ENCODE results near the gene RAB3IL1. TPM values are rescaled to one million over a fixed set of nuclear protein-coding genes. Genes with fewer than 3 reads are reported as not detected.

Gene RAB3IL1
- total and polyA plus RNA-seq, 9 donors = 17.3 to 38.6 (median 35.4) TPM

DNA sequence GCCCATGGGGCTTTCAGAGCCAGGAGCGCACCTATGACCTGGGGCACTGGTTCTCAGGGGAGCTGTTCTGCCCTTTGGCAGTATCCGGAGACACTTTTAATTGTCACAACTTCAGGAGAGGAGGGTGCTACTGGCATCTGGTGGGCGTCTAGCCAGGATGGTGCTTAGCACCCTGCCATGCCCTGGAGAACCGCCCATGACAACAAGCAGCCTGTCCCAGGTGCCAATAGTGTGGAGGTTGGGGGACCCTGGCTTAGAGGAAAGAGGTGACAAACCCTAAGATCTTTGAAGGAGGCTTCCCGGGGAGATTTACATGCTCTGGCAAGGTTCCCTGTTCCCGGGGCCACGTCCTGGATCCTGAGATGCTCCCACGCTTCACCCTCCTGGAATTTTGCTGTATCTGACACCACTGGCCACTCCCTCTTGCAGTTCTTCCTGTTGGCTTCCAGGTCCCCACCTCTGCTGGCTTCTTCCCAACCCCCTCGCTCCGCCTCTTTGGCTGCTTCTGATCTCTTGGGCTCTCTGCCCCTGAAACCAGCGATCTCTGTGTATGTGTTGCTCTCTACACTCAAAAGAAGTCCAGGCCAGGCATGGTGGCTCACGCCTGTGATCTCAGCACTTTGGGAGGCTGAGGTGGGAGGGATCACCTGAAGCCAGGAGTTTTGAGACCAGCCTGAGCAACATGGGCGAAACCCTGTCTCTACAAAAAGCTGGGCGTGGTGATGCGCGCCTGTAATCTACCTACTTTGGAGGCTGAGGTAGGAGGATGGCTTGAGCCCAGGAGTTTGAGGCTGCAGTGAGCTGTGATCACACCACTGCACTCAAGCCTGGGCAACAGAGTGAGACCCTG lies 57.1 kb downstream of the RAB3IL1 start:
- Histone ChIP-seq H3K9me3 (replicated peaks; ENCODE audit: control insufficient read depth, low read depth, low read length) (no peaks in the 10 kb centered on the region), H3K4me1 (ENCODE audit: control insufficient read depth, insufficient read depth, low read length) (peaks cover 7% of the 10 kb centered on the region), H3K36me3 (ENCODE audit: control insufficient read depth, insufficient read depth, low read length) (peaks cover 75% of the 10 kb centered on the region), H3K27me3 (ENCODE audit: control insufficient read depth, insufficient read depth, low read length) (no peaks in the 10 kb centered on the region), H3K27ac (ENCODE audit: low read length) (no peak overlapping the region), H3K4me3 (ENCODE audit: low read length) (no peak overlapping the region)
- no peak for DNase-seq
- 70% methylated on average over 13 of the region's 16 CpGs for WGBS (ENCODE audit: insufficient coverage)

DNA sequence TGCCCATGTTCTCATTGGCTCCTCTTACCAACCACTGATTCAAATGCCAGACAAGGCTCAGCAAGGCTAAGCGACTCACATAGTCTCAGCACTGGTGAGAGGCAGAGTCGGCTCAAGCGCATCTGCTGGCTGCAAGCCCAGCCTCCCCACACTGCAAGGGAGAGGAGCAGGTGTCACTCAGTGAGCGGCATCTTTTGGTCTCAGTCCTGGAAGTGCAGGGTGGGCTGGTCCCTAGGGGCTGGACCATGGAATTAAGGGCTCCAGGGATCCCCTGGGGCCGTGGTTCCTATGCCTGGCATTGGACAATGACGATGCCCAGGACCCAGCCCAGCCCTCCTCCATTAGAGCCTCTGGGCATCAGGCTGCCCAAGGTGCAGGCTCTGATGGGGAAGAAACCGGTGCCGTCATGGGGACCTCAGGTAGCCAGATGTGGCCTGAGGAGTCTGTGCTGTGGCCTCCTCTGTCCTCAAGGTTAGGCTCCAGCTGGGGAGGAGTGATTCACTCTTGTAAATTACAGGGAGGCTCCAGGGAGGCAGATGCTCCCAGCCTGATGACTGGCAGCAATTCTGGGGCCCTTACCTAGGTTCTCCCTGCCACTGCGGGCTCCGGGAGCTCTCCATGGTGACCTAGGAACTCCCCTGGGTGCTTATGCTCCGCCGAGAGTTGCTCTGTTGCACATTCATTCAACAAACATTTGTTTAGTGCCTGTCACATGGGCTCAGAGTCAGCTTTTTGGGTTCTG lies 61.3 kb downstream of the RAB3IL1 start:
- Histone ChIP-seq H3K27me3 (ENCODE audit: control insufficient read depth, insufficient read depth, low read length) (no peaks in the 10 kb centered on the region), H3K36me3 (ENCODE audit: control insufficient read depth, insufficient read depth, low read length) (peaks cover 74% of the 10 kb centered on the region), H3K4me3 (ENCODE audit: low read length) (no peak overlapping the region), H3K4me1 (ENCODE audit: control insufficient read depth, insufficient read depth, low read length) (peaks cover 23% of the 10 kb centered on the region), H3K9me3 (replicated peaks; ENCODE audit: control insufficient read depth, low read depth, low read length) (no peaks in the 10 kb centered on the region), H3K27ac (ENCODE audit: low read length) (no peak overlapping the region)
- WGBS (ENCODE audit: insufficient coverage) = 89% methylated on average over 8 of the region's 12 CpGs
- no peak for DNase-seq

DNA sequence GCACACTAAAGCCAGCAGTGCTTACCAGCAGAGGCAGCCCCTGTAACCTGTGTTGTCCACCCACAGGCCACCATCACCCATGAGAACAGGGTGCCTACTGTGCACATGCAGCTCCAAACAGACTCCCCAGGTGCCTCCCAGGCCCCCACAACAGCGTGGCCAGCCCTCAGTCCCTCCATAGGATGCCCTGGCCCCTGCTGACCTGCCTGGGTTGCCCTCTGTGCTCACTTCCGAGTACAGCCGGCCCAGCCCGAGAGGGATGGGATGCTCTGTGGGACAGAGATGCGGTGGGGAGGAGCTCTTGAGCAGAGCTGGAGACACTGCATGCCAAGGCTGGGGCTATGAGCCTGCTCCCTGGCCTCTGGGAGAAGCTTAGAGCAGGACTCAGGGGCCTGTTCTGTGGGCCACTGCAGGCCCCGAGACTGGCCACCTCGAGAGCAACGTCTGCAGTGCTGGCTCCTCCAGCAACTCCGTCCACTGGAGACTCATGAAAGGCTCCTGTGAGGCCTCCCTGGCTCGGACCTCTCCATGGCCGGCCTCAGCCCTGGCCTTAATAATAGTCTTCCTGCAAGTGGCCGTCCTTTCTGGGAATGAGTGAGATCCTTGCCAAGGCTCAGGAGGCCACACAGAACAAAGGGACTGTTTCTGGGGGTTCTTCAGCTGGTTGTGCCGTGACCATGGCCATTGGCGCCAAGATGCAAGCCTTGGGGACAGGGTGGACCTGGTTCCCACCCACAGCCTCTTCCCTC lies 62.2 kb downstream of the RAB3IL1 start:
- WGBS (ENCODE audit: insufficient coverage) = 60% methylated on average over 13 of the region's 14 CpGs
- H3K36me3 ChIP-seq (ENCODE audit: control insufficient read depth, insufficient read depth, low read length) = peaks cover 76% of the 10 kb centered on the region
- no peak for DNase-seq
- H3K9me3 ChIP-seq (replicated peaks; ENCODE audit: control insufficient read depth, low read depth, low read length) = no peaks in the 10 kb centered on the region
- H3K27ac ChIP-seq (ENCODE audit: low read length) = no peak overlapping the region
- H3K4me3 ChIP-seq (ENCODE audit: low read length) = no peak overlapping the region
- no peaks in the 10 kb centered on the region for H3K27me3 ChIP-seq (ENCODE audit: control insufficient read depth, insufficient read depth, low read length)
- H3K4me1 ChIP-seq (ENCODE audit: control insufficient read depth, insufficient read depth, low read length) = peaks cover 21% of the 10 kb centered on the region

DNA sequence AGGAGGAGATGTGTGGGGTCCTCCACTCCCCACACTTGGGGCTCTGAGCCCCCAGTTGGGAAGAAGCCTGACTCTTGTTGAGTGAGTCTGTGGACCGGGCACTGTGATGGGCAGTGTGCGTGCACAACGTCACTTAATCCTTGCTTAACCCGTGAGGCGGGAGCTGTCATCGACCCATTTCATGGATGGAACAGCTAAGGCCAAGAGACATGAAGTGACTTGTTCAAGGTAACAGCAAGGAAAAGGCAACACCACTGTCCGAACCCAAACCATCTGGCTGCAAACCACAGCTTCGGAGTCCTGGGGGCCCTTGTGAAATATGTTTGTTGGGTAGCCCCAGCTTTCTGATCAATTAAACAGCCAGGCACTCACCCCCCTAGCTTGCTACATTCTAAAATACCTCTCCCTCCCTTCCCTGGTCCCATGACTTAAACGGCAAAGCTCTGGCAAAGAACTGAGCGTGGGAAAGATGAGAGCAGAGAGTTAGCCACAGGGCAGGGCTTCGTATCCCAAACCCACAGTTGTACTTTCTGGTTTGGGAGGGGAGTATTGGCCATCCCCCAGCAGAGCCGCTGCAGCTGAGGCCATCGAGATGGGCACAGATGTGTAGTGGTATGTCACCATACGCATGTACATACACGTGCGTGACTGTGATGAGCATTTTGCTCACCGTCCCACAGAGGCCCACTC lies 63.0 kb downstream of the RAB3IL1 start:
- DNase-seq = no peak
- H3K27me3 ChIP-seq (ENCODE audit: control insufficient read depth, insufficient read depth, low read length) = no peaks in the 10 kb centered on the region
- H3K4me3 ChIP-seq (ENCODE audit: low read length) = no peak overlapping the region
- peaks cover 18% of the 10 kb centered on the region for H3K4me1 ChIP-seq (ENCODE audit: control insufficient read depth, insufficient read depth, low read length)
- H3K27ac ChIP-seq (ENCODE audit: low read length) = no peak overlapping the region
- peaks cover 77% of the 10 kb centered on the region for H3K36me3 ChIP-seq (ENCODE audit: control insufficient read depth, insufficient read depth, low read length)
- WGBS (ENCODE audit: insufficient coverage) = 81% methylated on average over 11 of the region's 17 CpGs
- H3K9me3 ChIP-seq (replicated peaks; ENCODE audit: control insufficient read depth, low read depth, low read length) = no peaks in the 10 kb centered on the region

DNA sequence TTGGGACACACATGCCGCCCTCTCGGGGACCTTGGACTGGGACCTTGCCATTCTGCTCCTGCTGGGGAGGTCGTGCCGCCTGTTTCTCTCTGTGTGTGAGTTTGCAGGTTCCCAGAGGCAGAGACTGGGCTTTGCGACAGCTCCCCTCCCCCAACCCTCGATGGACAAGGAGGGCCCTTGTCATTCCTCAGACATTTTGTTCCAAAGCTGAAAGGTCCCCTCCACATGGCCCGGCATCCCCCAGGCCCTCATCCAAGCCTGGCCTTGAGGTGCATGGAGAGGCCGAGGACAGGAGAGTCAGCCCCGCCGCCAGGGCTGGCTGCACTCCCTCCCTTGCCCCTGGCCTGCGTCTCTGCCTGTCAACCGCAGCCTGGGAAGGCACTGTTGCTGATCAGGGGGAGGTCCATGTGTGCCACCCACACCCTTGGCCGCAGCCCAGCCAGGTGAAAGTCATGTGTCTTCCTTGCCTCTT lies 63.6 kb downstream of the RAB3IL1 start:
- no peaks in the 10 kb centered on the region for H3K9me3 ChIP-seq (replicated peaks; ENCODE audit: control insufficient read depth, low read depth, low read length)
- no peak for DNase-seq
- WGBS (ENCODE audit: insufficient coverage) = 86% methylated on average over 12 of the region's 13 CpGs
- no peaks in the 10 kb centered on the region for H3K27me3 ChIP-seq (ENCODE audit: control insufficient read depth, insufficient read depth, low read length)
- H3K4me3 ChIP-seq (ENCODE audit: low read length) = no peak overlapping the region
- peaks cover 18% of the 10 kb centered on the region for H3K4me1 ChIP-seq (ENCODE audit: control insufficient read depth, insufficient read depth, low read length)
- H3K27ac ChIP-seq (ENCODE audit: low read length) = no peak overlapping the region
- H3K36me3 ChIP-seq (ENCODE audit: control insufficient read depth, insufficient read depth, low read length) = peaks cover 79% of the 10 kb centered on the region

DNA sequence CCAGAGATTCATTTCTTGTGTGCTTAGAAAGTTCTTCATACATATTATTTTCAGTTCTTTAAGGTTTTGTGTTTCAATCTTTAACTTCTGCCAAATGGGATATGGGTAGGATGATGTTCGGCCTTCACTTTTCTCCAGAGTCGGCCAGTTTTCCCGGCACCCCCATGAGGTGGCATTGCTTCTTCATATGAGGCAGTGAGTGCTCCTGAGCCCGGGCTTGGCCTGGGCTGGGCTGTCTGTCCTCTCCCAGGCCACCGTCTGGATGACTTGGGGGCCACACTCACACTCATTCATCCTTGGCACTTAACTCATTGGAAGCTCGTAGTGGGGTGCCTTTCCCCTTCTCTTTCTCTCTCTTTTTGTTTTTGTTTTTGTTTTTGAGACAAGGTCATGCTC lies 65.5 kb downstream of the RAB3IL1 start:
- peaks cover 18% of the 10 kb centered on the region for H3K4me1 ChIP-seq (ENCODE audit: control insufficient read depth, insufficient read depth, low read length)
- peaks cover 84% of the 10 kb centered on the region for H3K36me3 ChIP-seq (ENCODE audit: control insufficient read depth, insufficient read depth, low read length)
- no peak overlapping the region for H3K4me3 ChIP-seq (ENCODE audit: low read length)
- 88% methylated on average over 4 of the region's 6 CpGs for WGBS (ENCODE audit: insufficient coverage)
- no peak for DNase-seq
- no peaks in the 10 kb centered on the region for H3K9me3 ChIP-seq (replicated peaks; ENCODE audit: control insufficient read depth, low read depth, low read length)
- no peak overlapping the region for H3K27ac ChIP-seq (ENCODE audit: low read length)
- no peaks in the 10 kb centered on the region for H3K27me3 ChIP-seq (ENCODE audit: control insufficient read depth, insufficient read depth, low read length)

DNA sequence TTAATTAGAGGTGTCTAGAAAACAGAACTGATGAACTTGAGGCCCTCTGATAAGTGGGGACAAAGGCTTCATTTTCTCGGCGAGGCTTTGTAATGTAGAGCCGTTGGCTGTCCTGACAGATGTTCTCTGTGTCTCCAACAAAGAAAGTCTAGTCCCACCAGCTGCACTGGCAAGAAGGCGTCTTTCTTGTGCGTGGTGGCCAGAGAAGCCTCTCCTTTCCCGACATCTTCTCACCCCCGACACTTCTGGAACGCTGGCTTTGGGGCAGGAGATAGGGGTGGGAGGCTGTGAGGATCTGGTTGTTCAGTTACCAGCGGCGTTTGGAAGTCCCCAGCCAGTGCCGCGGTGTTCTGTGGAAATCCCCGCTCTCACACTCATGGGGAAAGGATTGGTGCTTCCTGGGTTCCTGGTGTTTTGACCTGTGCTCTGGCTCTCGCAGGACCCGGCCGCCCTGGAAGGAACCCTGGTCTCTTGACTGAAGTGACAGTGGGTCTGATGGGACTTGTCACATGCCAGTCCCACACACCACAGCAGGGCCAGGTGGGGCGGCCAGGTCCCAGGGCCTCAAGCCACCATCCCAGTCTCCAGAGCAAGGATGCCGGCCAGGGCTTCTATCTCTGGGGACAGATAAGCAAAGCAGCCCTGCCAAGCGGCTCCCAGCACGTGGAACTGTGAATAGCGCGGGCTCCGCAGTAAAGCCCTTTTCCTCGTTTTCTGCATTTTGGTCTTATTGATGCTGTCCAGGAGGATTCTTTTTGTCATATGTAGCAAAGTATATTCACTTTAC lies 66.1 kb downstream of the RAB3IL1 start:
- Histone ChIP-seq H3K27ac (ENCODE audit: low read length) (peak overlapping the region; percentile 11), H3K9me3 (replicated peaks; ENCODE audit: control insufficient read depth, low read depth, low read length) (no peaks in the 10 kb centered on the region), H3K4me1 (ENCODE audit: control insufficient read depth, insufficient read depth, low read length) (peaks cover 20% of the 10 kb centered on the region), H3K27me3 (ENCODE audit: control insufficient read depth, insufficient read depth, low read length) (no peaks in the 10 kb centered on the region), H3K36me3 (ENCODE audit: control insufficient read depth, insufficient read depth, low read length) (peaks cover 78% of the 10 kb centered on the region), H3K4me3 (ENCODE audit: low read length) (no peak overlapping the region)
- no peak for DNase-seq
- 80% methylated on average over 11 of the region's 24 CpGs for WGBS (ENCODE audit: insufficient coverage)

DNA sequence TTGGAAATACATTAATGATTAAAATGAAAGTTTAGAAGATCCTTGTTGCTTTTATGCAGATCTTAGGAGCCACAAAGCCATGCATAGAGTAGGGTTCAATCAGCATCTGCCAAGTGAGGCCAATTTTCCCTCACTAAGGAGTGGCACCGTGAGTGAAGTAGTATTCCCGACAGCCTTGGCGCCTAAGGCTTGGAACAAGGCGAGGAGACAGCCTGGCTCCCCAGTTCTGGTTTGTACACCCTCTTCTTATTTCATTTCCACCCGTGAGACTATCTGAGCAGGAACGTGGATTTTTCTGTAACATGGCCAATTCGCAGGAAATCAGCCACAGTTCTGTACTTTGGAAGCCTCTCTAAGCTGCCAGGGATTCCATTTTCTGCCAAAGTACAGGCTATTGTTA lies 66.7 kb downstream of the RAB3IL1 start:
- WGBS (ENCODE audit: insufficient coverage) = 78% methylated on average over 7 of the region's 7 CpGs
- Histone ChIP-seq H3K27me3 (ENCODE audit: control insufficient read depth, insufficient read depth, low read length) (no peaks in the 10 kb centered on the region), H3K4me1 (ENCODE audit: control insufficient read depth, insufficient read depth, low read length) (peaks cover 25% of the 10 kb centered on the region), H3K4me3 (ENCODE audit: low read length) (no peak overlapping the region), H3K36me3 (ENCODE audit: control insufficient read depth, insufficient read depth, low read length) (peaks cover 72% of the 10 kb centered on the region), H3K27ac (ENCODE audit: low read length) (no peak overlapping the region), H3K9me3 (replicated peaks; ENCODE audit: control insufficient read depth, low read depth, low read length) (no peaks in the 10 kb centered on the region)
- no peak for DNase-seq

DNA sequence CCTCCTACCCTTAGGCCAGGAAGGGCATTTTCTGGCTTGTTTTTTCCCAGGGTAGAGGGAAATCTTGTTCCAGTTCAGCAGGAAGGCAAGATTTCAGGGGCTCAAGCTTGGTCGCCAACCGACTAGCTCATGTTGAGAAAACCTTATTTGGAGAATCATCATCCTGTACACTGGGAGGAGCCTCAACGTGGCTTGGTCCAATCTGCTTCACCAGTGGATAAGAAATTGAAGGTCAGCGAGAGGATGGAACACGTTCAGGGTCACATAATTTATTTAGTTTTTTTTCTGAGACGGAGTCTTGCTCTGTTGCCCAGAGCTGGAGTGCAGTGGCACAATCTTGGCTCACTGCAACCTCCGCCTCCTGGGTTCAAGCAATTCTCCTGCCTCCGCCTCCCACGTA lies 68.7 kb downstream of the RAB3IL1 start:
- Histone ChIP-seq H3K9me3 (replicated peaks; ENCODE audit: control insufficient read depth, low read depth, low read length) (no peaks in the 10 kb centered on the region), H3K27me3 (ENCODE audit: control insufficient read depth, insufficient read depth, low read length) (no peaks in the 10 kb centered on the region), H3K36me3 (ENCODE audit: control insufficient read depth, insufficient read depth, low read length) (peaks cover 56% of the 10 kb centered on the region), H3K27ac (ENCODE audit: low read length) (no peak overlapping the region), H3K4me3 (ENCODE audit: low read length) (no peak overlapping the region), H3K4me1 (ENCODE audit: control insufficient read depth, insufficient read depth, low read length) (peaks cover 20% of the 10 kb centered on the region)
- 88% methylated on average over 8 of the region's 9 CpGs for WGBS (ENCODE audit: insufficient coverage)
- no peak for DNase-seq
